ENCODE measurements around the gene KSR1.

DNA sequence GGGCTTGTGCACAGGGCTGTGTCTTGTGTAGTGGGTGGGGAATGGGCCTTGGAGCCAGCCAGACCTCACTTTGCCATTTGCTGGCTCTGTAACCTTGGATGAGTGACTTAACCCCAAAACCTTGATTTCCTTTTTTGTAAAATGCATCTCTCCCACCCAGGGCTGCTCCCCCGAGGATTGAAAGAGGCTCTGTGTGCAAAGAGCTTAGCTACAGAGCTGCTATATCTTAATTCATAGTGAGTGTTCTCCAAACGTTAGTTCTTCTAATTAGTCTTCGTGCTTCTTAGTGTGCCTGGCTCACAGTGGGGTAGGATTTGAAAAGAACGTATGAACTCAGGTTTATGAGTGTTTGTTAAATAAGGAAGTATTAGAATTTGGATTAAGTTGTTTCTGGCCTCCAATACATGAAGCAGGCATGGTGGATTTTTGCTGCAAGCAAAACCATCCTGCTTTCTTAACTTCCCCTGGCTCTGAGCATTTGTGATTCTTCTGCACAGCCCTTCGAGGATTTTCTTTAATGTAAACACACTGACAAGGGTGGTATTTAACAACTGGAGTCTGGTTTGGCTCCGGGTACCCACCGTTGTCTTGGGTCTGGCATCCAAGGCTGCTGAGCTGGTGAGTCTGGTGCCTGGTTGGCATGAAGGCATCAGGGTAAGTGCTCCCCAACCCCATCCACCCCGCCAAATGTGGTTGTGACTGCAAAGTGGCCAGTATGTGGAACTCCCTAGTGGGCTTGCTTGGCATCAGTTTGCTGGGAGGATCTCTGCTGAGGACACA, 29.7 kb downstream of the KSR1 start:
- TF ChIP-seq, protein P1, sequence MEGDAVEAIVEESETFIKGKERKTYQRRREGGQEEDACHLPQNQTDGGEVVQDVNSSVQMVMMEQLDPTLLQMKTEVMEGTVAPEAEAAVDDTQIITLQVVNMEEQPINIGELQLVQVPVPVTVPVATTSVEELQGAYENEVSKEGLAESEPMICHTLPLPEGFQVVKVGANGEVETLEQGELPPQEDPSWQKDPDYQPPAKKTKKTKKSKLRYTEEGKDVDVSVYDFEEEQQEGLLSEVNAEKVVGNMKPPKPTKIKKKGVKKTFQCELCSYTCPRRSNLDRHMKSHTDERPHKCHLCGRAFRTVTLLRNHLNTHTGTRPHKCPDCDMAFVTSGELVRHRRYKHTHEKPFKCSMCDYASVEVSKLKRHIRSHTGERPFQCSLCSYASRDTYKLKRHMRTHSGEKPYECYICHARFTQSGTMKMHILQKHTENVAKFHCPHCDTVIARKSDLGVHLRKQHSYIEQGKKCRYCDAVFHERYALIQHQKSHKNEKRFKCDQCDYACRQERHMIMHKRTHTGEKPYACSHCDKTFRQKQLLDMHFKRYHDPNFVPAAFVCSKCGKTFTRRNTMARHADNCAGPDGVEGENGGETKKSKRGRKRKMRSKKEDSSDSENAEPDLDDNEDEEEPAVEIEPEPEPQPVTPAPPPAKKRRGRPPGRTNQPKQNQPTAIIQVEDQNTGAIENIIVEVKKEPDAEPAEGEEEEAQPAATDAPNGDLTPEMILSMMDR (conservative IDR thresholded peaks at IDR 0.05 in 1 of 2, IDR thresholded peaks at IDR 0.05 in 1 of 2; ENCODE audit: low read depth in 1 of 2, low read length in 2 of 2): no peak
- TF ChIP-seq EZH2 (IDR thresholded peaks at IDR 0.05; ENCODE audit: low read length, missing control alignments): no peak
